ENCODE measurements around the gene TMED10.
"Not testable (repeated sequence)": the region's sequence is repeated elsewhere in the genome, so short reads cannot be mapped to it uniquely, and the experiment has no call there.

Gene TMED10

DNA sequence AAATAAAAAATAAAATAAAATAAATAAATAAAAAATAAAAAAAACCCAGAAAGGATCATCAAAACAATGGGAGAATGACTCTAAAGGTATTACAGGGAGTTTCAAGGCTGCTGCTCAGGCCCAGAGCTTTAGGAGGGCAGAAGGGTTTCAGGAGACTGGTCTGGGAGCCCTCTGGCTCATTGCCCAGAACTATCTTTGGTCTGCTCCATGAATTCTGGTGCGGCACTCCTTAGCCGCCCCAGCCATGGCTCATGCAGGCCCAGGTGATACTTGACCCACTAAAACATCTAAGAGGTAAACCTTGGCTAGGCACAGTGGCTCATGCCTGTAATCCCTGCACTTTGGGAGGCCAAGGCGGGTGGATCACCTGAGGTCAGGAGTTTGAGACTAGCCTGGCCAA is 14.7 kb upstream of the TMED10 start:
- DNase-seq (ENCODE audit: low read depth in 2 of 3, low spot score in 1 of 3): no peak

DNA sequence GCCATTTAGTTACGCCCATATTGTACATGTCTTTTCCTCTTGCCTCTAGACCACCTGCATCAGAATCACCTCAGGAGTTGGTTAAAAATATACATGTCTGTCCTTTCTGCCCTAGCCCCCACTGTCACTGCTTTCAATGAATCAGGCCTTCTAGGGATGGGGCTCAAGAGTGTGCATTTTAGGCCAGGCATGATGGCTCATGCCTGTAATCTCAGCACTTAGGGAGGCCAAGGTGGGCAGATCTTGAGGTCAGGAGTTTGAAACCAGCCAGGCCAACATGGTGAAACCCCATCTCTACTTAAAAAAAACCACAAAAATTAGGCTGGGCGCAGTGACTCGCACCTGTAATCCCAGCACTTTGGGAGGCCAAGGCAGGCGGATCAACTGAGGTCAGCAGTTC is 13.6 kb upstream of the TMED10 start:
- DNase-seq (ENCODE audit: low read depth in 2 of 3, low spot score in 1 of 3): no peak

DNA sequence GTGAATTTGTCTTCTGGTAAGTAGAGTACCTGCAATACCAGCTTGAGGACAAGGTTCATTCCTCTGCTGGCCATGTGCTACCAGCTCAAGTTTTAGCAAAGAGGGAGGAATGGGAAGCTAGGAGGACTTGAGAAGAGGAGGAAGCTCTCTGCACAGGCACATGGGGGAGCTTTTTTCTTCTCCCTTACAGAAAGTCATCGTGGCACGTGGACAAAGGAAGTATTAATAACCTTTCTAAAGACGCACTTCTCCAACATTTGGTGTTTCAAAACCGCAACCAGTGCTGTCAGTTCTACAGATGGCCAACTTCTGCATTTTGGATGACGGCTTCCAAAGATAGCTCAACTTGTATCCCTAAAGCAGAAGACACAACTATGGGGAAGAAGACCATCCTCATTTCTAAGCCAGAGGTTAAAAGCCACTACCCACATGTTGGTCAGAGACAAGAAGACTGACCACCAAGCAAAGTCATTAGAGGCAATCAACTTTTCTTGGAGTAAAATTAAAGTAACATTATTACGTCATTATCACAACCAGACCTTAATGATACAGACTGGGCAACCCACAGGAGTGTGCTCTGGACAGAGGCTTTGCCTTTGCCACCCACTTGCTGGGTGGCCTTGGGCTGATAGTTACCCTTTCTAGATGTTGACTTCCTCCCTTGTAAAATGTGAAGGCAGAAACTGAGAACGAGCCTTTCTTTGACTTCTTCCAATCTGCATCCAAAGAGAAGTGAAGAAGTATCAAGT is 12.3 kb upstream of the TMED10 start:
- DNase-seq (ENCODE audit: low read depth in 2 of 3, low spot score in 1 of 3): no peak

DNA sequence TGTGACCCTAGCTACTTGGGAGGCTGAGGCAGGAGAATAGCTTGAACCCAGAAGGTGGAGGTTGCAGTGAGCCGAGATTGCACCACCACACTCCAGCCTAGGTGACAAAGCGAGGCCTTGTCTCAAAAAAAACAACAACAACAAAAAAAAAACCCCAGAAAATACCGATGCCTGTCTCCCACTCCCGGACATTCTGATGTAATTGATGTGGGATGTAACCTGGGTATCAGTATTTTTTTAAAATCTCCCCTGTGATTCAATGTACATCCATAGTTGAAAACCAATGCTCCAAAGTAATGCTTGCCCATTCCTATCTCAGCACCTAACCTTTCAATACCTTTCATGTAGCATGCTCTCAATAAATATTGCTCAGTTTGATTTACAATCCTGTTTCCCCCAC is 11.7 kb upstream of the TMED10 start:
- no peak for DNase-seq (ENCODE audit: low read depth in 2 of 3, low spot score in 1 of 3)

DNA sequence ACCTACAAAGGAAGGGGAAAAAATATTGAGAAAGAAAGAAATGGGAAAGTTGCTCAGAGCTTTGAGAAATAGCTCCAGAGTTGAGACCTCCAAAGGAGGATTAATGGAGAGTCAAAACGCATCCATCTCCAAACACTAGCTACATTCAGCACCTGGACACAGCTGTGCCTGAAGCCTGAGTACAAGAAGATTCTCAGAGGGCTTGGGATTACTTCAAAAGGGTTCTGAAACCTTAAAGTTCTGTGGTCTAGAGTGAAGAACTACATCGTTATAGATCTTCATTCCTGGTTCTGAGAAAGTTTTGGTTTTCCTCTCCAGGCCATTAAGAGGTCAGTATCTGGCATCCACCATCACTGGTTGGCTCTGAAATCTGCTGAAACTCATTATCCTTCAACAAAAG is 10.5 kb upstream of the TMED10 start:
- DNase-seq (ENCODE audit: low read depth in 2 of 3, low spot score in 1 of 3): no peak

DNA sequence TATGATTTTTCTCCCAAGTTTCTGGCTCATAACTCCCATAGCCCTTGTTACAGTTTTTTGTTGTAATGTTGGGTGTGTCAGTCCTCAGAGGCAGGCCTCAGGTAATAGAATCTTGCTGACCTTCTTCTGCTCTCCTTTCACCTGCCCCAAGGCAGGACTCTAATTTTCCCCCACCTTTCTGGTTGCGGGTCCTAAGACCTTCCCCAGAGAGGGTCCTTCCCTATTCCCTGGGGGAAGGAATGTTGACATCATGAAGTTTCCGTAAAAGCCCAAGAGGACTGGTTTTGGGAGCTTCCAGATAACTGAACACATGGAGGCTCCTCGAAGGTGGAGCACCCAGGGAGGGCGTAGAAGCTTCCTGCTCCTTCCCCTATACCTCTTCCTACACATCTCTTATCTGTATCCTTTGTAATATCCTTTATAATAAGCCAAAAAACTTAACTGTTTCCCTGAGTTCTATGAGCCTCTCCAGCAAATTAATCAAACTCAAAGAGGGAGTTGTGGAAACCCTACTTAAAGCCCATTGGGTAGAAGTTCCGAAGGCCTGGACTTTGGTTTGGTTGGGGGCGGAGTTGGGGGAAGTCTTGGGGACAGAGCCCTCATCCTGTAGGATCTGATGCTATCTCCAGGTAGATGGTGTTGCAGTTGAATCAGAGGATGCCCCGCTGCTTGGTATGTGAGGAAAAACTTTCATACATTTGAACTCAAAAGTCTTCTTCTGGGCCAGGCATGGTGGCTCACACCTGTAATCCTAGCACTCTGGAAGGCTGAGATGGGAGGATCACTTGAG is 9.0 kb upstream of the TMED10 start:
- DNase-seq (ENCODE audit: low read depth in 2 of 3, low spot score in 1 of 3): no peak

DNA sequence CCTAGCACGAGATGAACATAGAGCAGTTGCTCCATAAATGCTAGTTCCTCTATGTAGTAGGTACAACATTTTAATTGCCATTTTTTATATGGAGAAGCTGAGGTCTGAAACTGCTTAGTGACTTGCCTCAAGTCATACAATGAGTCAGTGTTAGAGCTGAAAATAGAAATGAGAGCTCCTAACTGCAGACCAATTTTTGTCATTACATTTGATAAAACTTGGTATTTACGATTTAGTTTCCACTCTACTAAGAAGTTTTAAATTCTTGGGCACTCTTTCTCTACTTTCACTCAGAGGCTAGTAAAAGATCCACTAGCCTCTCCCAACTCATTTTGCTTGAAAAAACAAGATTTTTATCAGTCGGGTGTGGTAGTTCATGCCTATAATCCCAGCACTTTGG is 8.1 kb upstream of the TMED10 start:
- no peak for DNase-seq (ENCODE audit: low read depth in 2 of 3, low spot score in 1 of 3)

DNA sequence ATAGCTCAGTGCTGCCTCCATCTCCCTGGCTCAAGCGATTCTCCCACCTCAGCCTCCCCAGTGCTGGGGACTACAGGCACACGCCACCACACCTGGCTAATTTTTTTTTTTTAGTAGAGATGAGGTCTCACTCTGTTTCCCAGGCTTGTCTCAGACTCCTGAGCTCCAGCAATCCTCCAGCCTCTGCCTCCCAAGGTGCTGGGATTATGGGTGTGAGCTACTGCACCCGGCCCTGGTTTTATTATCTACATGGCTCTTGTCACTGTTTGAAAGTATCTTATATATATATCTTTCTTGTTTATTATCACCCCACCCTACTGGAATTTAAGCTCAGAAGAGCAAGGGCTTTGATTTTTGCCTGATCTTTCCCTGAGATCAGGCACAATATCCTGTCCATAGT is 7.6 kb upstream of the TMED10 start:
- no peak for DNase-seq (ENCODE audit: low read depth in 2 of 3, low spot score in 1 of 3)

DNA sequence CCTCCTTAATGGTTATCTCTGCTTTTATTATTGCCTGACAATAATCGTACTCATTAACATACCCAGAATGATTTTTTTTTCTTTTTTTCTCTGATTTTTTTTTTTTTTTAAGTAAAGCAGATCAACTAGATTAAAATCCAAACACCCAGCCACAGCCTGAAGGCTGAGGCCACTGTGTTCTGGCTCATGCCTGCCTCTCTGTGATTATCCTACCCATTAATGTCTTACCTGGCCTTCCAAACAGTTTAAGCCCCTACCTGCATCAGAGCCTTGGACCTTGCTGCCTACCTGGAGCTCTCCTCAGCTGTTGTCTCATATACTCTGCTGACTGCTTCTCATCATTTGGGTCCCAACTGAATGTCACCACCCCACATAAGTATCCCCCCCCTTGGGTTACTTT is 6.8 kb upstream of the TMED10 start:
- DNase-seq (ENCODE audit: low read depth in 2 of 3, low spot score in 1 of 3): no peak

DNA sequence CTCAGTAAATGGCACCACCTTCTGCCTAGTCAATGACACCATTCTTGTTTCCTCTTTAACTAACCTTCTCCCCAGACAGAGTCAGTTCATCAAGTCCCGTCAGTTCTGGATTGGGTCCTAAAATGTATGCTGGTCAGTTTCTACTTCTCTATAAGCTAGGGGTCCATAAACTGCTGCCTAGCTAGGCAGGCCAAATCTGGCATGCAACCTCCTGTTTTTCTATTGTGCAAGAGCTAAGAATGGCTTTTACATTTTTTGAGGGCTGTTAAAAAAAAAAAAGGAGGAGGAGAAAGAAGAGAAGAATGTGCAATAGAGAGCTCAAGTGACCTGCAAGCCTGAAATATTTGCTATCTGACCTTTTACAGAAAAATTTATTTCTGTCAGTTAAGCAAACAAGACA is 6.4 kb upstream of the TMED10 start:
- no peak for DNase-seq (ENCODE audit: low read depth in 2 of 3, low spot score in 1 of 3)

DNA sequence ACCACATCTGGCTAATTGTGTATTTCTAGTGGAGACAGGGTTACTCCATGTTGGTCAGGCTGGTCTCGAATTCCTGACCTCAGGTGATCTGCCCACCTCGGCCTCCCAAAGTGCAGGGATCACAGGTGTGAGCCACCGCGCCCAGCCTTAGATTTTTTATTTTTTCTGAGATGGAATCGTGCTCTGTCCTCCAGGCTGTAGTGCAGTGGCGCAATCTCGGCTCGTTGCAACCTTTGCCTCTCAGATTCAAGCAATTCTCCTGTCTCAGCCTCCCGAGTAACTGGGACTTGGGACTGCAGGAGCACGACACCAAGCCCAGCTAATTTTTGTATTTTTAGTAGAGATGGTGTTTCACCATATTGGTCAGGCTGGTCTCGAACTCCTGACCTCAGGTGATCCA is 5.8 kb upstream of the TMED10 start:
- DNase-seq (ENCODE audit: low read depth in 2 of 3, low spot score in 1 of 3): not testable (repeated sequence)

DNA sequence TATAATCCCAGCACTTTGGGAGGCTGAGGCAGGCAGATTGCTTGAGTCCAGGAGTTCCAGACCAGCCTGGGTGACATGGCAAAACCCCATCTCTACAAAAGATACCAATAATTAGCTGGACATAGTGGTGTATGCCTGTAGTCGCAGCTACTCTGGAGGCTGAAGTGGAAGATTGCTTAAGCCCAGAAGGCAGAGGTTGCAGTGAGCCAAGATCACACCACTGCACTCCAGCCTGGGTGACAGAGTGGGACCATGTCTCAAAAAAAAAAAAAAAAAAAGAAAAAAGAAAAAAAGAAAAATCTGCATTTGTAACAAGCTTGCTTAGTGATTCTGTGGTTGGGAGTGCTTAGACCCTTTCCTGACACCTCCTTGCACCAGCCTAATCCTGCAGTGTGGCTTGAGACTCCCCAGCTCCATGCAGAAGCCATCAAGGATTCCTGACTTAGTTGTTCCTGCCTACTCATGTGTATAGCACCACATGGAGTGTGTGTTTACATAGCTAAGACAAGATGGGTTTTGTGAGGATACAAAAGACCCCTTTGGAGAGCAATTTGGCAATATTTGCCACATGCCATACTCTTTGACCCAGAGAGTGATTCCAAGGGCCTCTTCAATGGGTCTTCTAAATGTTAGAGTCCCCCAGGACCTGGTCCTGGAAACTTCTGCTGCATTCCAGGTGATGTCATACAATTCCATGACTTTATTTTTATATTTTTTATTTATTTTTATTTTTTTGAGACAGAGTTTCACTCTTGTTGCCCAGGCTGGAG is 5.1 kb upstream of the TMED10 start:
- no peak for DNase-seq (ENCODE audit: low read depth in 2 of 3, low spot score in 1 of 3)

DNA sequence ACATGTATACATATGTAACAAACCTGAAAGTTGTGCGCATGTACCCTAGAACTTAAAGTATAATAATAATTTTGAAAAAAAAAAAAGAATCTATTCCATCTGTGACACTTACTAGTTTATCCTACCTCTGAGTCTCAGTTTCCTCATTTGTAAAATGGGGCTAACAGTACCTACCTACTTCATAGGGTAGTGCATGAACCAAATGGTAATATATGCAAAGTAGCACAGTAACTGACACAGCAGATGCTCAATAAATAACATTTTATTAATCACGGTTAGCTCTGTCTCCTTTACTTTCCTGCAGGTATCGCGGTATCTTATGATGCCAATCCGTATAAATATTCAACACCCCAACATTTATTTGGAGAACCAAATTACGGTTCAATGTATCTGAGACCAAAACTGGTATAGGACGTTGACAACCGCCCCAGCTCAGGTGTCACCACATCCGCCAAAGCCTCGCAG is 703 bp downstream of the TMED10 start:
- no peak for DNase-seq (ENCODE audit: low read depth in 2 of 3, low spot score in 1 of 3)

DNA sequence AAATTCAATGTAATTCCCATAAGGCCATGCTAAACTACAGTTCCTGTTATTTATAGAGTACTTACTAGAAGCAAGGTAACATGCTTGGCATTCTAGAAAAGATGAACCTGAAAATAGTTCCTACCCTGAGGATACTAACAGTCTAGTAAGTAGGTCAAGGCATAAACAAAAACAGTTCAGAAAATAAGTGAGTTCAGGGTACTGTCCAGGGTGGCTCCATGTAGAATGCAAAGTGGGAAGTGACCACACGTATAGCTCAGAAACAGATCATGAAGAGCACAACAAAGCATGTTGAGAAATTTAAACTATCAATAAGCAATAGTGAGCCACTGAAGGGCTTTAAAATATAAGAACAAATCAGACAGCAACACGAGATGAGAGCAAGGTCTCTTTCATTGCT is 2.3 kb downstream of the TMED10 start:
- no peak for DNase-seq (ENCODE audit: low read depth in 2 of 3, low spot score in 1 of 3)

DNA sequence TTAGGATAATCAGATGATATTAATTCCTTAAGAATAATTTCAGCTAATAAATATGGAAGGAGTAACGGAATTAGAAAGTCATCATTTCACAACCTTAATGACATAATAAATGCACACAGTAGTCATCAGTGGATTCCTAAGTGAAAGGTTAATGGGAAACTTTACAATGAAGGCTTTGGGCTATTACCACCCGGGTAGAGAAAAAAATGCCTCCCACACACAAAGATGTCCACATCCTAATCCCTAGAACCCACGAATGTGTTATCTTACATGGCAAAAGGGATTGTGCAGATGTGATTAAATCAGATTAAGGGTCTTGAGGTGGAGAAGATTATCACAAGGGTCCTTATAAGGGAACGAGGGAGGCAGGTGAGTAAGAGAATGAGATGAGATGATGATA is 5.6 kb downstream of the TMED10 start:
- DNase-seq (ENCODE audit: low read depth in 2 of 3, low spot score in 1 of 3): no peak

DNA sequence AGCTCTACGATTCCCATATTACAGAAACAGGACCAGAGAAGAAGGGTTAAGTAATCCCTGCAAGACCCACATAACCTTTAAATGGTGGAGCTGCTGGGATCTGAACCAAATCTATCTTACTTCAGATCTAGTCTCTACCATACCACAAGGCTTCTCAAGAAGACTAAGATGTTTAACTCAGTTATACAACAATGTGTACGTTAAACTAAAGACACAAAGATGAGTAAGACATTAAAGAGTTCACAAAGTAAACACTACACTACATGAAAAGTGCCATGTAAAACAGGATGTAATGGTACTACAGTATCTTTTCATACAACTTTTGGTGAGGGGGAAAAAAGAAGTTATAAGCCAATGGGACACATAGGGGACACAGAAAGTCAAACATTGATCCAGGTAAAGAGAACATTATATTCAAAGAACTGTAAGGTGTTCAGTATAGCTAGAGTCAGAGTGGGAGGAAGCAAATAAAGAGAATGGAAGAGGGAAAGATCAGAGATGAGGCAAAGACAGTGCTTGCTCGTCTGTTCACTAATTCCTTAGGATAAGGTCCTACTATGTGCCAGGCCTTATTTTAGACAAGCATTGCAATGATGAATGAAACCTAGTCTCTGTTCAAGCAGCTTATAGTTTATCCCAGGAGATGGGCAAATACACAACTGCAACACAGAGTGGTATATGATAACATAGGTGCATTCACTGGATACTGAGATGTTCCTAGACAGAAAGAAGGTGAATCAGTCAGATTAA is 7.7 kb downstream of the TMED10 start:
- no peak for DNase-seq (ENCODE audit: low read depth in 2 of 3, low spot score in 1 of 3)

DNA sequence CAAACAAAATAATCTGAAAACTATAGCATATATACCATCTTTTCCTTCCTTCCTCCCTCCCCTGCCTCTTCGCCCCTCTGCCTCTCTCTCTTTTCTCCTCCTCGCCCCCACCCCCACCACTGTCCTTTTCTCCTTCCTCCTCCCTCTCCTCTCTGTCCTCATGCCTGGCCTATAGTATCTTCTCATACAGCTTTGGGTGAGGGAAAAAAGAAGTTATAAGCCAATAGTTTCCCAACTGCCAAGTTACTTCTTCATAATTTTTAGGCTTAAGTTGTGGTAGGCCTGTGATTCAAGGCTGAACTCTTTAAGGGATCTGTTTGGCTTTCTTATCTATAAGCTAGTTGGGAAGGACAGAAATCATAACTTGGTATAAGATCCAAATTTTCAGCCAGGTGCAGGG is 9.1 kb downstream of the TMED10 start:
- DNase-seq (ENCODE audit: low read depth in 2 of 3, low spot score in 1 of 3): no peak

DNA sequence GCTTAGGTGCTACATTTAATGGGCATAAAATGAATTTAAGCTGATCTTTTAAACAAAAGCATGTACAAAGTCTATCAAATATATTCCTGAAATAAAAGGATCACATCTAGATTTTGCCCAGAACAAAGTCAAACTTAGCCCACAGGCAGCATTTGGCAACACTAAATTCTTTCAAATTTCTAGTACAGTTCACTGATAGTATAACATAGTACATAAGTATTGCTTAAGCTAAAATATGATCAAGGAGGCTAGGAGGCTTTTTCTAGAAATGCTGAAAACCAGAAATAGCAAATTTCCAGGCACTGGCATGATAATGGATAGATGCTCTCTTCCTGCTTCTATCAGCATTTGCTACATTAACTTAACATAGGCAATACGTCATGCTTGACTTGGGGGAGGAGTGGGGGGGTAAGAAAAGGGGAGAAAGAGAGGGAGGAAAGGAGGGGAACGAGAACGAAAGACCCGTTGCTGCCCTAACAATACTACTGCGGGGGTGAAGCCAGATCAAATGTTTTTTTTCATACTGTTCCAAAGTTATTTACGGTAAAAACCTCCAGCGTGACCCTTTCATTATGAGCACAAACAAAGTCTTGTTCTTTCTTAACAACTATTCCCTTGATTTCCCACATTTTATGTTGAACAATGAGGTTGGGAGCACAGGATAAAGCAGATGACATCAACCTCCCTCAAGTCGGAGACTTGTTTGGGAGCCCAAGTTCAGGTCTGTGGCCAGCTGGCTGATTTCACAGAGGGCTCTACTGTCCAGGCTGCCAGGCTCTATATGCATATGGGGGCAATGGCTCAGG is 10.6 kb downstream of the TMED10 start:
- DNase-seq (ENCODE audit: low read depth in 2 of 3, low spot score in 1 of 3): no peak

DNA sequence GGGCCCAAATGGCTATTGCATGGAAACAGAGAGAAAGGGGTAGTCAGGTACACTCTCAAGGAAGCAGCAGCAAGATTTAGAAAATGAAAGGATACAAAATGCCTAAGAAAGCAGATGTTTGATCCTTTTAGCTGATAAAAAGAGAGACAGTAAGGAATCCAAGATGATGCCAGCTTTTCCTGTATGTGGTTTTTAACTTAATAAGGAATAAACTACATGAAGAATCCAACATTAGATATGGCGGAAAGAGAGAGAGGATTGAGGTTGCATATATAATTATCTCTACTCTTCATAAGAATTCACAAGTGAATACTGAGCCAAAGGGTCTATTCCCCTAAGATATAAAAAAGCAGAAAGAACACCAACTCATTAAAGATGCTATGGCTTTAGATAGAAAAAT is 11.6 kb downstream of the TMED10 start:
- no peak for DNase-seq (ENCODE audit: low read depth in 2 of 3, low spot score in 1 of 3)

DNA sequence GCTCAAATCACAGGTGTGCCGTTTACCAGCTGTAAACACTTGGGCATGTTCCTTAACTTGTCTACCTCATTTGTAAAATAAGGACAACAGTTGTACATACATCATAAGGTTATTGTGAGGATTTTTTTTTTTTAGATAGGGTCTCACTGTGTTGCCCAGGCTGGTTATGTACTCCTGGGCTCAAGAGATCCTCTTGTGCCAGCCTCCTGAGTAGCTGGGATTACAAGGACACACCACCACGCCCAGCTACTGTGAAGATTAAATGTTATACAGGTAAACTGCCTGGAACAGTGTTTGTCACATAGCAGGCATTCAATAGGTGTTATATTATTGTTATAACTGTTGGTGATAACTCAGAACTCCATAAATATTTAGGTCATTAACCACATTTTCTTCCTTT is 12.7 kb downstream of the TMED10 start:
- DNase-seq (ENCODE audit: low read depth in 2 of 3, low spot score in 1 of 3): no peak
